HG03139 (cell line): Measurements from ENCODE around the gene CEMIP.

Source experiments
- ATAC-seq: cut with Tn5 transposase; IDR thresholded peaks from one replicate; pipeline ENCODE4 v1.9.1; 2021; ENCODE audit not compliant: unreplicated experiment

Gene CEMIP

DNA sequence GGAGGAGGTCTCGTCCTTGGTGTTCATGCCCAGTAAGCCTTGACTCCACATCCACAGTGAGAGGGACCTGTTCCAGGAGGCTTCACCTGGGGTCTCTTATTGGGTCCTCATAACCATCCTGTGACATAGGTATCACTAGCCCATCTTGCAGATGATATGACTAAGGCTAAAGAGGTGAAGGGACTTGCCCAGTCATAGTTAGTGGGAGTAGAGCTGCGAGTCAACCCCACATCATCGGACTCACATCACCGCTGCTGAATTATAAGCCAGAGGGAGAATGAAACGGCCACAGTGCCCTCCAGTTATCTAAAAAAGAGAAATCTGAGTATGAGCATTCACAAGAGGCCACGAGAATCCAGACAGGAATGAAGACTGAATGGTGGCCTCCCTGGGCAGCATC lies 144.5 kb downstream of the CEMIP start:
- no peak for ATAC-seq

DNA sequence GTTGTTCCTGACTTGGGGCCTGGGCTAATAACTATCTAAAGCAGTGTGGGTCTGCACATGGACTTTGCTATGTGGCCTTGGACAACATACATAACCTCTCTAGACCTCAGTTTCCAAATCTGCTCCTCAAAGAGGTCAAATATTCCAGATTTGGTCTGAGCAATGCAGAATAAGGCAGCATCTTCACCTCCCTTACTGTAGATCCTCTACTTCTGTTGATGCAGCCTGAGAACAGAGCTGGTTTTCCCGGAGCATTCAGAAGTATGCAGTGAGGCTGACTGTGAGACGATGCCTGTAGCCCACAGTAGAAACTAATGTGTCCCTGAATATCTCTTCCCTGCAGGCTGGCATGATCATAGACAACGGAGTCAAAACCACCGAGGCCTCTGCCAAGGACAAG lies 145.1 kb downstream of the CEMIP start:
- no peak for ATAC-seq

DNA sequence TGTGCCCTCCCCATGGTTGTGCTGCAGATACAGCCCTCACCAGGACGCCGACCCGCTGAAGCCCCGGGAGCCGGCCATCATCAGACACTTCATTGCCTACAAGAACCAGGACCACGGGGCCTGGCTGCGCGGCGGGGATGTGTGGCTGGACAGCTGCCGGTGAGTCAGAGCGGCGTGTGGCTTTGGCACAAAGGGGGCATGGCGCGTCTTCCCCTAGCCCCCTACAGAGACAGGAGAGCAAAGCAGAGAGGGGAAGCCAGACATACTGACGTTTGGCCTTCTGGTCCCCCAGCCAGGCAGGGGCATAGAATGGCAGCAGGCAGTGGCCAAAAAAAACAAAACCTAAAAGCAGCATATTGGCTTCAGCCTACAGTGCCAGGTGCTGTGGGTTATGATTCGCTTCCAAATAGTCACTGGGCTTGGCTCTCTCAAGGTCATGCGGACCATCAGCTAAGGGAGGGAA lies 146.5 kb downstream of the CEMIP start:
- no peak for ATAC-seq

DNA sequence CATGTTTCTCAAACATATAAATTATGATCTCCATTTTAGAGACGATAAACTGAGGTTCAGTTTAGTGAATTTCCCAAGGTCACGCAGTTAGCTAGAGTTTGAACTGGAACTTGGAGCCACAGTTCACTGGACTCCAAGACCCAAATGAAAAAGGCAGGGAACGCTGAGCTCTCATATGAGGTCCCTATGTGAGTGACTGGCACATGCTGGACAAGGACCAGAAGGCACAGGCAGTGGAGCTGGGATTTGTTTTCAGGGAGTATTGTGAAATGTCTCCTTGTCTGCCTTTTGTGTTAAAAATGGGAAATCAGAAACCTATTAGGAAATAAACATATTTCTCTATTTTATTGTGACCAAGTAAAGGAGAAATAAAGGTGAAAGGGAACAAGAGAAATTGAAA lies 147.0 kb downstream of the CEMIP start:
- ATAC-seq = no peak

DNA sequence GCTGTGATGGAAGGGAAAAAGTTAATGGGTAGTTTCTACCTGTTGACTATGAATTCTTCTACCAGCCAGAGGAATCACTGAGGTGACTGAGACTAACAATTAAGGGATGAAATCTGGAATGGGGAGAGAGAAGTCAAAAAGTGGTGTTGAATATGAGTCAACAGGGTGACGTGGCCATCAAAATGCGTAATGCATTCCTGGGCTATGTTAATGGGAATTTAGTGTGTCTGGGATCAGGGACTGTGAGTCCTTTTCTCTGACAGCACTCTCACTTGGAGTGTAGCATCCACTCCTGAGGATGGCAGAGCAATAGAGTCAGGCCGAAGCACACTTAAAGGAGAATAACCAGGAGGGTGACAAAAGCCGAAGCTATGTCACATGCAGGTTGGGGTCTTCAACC lies 150.1 kb downstream of the CEMIP start:
- ATAC-seq = no peak

DNA sequence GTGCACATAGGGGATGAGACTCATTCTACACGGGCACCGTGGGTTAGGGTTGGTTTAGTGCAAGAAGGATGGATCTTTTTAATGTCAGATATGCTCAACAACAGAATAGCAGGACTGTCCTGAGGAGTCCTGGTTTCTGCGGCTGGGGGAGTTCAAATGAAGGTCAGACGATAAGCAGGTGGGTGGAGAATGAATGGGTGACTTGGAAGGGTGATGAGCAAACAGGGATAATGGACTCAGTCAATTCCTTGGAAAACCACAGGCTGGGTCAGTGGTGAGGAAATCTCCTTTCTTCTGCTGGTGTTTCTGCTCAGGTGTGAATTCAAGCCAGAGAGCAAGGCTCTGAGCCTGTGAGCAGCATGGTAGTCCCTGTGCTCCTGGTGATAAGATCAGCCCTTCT lies 150.5 kb downstream of the CEMIP start:
- no peak for ATAC-seq

DNA sequence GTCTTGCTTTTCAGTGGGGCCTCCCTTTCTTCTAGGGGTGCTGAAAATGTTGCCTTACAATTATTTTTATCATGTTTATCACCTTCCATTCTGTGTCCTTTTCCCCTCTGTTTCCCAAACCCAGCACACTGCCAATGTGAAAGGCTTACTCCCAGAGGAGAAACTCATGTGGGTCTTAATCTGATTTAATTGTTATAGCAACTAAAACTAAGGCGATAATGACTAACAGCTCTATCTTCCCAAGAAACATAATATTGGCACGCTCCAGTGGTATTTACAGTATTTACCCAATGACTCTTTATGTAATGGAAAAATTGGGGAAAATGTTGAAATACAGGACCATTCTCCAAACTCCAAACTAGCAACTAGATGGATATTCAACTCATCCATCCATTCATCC lies 152.0 kb downstream of the CEMIP start:
- no peak for ATAC-seq

DNA sequence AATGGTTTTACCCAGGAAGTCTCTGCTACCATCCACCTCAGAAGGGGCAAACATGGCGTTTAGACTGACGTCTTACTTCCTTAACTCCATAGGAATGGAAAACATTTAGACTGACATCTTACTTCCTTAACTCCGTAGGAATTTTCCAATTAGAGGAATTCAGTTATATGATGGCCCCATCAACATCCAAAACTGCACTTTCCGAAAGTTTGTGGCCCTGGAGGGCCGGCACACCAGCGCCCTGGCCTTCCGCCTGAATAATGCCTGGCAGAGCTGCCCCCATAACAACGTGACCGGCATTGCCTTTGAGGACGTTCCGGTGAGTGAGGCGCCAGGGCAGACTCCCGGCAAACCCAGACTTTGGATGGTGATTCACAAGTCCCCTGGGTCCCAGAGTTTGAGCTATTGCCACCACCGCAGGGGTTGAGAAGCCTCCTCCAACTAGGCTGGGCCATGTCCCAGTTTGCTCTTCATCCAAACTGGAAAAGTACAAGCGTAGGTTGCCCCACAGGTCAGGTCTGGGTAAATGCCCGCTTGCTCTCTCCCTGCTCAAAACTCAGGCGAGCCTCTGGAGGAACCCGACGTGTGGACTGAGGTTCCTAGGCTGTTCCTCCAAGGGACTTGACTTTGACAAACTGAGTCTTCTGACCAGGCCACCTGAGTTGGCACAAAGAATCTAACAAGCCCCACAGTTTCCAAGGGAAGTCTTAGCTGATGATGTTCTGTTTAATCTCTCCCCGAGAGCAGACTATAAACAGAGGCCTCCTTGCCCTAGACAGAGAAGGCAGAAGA lies 152.7 kb downstream of the CEMIP start:
- ATAC-seq = no peak

DNA sequence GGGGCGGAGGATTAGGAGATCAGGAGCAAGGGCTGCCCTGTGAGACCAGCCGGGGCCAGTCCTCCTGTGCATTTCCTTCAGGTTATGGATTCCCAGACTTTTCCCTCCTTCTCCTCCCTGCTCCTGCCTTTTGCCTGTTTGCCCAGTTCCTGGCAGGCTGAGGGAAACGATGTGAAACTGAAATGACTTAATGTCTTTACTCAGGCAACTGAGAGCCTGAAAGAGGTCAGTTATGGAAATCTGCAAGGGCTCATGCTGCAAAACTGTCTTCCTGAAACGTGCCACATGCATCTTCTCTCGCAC lies 153.3 kb downstream of the CEMIP start:
- no peak for ATAC-seq

DNA sequence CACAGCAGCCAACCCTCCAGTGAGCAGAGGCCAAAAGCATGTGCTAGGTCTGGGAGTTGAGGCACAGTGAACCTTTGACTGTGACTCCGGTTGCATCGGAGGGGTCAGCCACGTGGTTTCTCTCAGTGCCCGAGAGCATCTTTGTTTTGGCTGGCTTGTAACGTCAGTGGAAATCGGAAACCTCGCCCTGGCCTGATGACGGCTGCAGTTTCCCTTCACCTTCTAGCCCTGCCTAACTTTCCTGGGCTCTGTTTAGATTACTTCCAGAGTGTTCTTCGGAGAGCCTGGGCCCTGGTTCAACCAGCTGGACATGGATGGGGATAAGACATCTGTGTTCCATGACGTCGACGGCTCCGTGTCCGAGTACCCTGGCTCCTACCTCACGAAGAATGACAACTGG lies 153.8 kb downstream of the CEMIP start:
- no peak for ATAC-seq

DNA sequence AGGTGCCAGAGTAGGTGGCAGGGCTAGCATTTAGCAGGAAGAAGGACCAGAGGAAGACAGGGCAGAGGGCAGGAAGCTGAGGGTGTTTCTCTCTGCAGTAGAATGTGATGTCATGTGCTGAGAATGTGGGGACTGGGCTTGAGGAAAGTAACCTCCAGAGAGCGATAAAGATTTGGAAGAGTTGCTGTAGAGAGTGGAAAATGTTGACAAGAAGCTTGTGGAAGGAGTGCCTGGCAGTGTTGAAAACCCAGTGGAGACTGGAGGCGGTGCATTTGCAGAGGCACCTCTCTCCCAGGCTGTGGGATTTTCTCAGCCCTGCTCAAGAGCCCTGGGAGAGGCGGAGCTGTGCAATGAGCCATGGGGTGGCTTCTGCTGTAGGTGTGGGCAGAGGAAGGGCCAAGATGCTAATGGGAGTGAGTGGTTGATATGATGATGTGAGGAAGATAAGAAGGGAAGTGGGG lies 155.6 kb downstream of the CEMIP start:
- no peak for ATAC-seq

DNA sequence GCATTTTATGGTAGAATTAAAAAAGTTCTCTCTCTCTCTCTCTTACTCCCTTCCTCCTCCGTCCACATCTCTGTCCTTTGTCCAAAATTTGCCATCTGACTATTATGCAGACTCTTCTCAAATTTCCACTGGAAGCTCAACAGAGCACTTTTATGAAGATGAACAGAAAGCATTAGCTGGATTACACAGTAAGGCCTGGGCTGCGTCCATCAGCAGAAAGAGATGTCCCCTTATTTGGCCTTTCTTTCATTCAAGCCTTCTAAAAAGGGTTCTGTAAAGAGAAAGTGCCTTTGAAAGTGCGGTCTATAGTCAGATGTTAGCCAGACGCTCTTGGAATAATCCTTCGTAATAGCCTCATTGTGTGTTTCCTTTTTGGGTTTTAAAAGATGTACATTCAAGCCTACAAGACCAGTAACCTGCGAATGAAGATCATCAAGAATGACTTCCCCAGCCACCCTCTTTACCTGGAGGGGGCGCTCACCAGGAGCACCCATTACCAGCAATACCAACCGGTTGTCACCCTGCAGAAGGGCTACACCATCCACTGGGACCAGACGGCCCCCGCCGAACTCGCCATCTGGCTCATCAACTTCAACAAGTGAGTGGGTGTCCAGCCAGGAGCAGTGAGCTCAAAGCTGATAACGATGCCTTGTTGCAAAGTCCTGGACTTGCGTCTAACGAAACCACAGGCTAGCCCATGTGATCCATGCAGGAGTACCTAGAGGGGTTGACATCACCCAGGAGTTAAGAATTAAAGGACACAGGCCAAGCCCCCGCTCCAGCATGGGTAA lies 157.3 kb downstream of the CEMIP start:
- ATAC-seq = no peak

DNA sequence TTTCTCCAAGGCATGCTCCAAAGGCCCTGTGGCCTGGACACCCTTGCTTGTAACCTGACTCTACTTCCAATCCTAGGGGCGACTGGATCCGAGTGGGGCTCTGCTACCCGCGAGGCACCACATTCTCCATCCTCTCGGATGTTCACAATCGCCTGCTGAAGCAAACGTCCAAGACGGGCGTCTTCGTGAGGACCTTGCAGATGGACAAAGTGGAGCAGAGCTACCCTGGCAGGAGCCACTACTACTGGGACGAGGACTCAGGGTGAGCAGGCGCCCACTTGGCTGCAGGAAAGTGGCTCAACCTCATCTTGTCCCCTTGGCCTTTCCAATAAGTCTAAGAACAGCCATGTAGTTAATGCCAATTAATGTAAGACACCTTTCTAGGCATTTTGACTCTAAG lies 158.5 kb downstream of the CEMIP start:
- no peak for ATAC-seq

DNA sequence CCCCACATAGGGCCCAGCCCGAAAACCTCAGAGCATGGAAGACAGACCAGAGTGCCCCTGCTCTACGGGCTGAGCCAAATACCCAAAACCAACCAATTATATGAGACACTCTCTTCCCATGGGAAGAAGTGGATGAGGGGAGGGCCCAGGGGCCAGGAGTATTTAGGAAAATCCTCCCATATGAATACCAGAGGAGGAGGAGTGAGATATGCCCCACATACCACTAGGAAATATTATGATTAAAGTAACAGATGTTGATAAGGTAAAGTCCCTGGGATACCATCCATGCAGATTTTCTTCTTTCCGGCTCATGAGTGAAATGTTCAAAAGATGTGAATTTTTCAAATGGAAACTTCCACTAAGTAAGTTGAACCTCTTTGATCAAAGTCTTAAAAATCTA lies 160.0 kb downstream of the CEMIP start:
- no peak for ATAC-seq

DNA sequence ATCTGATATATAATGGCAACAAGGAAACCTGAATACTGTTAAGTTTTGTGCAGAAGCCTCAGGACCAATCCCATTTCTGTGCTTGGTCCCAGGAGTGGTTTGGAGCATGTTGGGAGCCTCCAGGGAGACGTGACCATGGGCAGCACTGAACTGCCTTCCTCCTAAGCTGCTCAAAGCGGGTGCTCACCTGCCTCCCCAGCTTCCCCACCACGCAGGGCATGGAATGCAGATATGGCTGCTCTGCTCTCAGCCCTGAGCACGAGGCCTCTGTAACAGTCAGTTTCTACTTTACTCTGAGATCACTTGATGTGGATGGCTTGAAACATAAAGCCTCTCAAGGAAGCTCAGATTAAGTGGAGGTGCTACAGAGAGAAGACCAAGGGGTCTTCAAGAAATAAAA lies 161.2 kb downstream of the CEMIP start:
- no peak for ATAC-seq

DNA sequence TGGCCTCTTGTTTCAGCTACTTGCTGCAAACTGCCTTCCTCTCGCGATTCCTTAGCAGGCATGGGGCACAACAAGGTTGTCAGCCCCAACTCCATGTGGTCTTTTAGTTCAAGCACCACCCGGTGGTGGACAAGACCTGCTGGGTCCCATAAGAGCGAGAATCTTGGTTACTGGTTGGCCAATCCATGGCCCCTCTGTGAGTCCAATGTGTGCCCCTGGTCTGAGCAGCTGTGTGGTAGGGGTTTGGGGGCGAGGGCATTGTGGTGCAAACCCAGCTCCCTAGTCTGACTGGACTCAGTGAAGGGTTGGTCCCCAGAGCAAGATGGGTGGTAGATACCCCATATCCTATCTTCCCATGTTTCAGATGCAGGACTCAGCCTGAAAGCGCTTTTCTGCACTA lies 161.7 kb downstream of the CEMIP start:
- no peak for ATAC-seq

DNA sequence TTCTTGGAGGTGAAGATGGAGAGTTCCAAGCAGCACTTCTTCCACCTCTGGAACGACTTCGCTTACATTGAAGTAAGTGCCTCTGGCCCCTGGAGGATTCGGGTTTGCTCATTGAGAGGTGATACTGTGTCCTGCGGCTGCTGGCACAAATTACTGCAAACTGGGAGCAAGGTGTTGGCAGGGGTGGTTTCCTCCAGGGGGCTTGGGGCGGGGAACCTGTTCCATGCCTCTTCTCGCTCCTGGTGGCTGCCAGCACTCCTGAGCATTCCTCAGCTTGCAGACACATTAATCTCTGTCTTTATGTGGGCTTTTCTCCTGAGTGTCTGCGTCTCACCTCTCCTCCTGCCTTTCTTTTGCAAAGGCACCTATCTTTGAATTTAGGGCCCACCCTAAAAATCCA lies 163.1 kb downstream of the CEMIP start:
- no peak for ATAC-seq

DNA sequence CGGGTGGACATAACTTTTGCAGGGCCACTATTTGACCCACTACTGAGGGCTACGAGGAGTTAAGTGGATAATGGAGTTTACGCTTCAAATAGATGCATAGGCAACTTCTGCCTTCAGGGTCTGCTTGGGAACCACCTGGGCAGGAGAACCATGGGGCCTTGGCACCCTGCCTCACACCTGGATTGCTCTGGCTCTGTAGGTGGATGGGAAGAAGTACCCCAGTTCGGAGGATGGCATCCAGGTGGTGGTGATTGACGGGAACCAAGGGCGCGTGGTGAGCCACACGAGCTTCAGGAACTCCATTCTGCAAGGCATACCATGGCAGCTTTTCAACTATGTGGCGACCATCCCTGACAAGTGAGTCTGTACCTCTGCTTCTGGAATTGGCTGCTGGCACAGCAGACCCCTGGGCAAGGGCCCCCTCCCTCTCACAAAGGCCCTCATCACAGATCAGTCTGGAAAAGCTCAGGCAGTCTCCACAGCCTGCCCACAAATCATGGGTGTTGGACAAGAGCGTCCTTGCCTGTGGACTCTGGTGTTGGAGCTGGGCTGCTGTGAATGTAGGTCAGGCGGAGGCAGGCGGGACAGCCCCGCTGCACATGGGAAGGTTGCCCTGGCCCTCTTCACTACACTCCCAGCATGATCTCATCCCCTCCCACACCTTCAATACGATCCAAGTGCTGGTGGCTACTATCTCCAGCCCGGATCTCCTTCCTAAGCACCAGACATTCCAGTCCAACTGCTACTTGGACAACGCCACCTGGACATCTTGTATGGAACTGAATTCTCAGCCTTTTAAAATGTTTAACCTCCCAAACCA lies 163.8 kb downstream of the CEMIP start:
- no peak for ATAC-seq

DNA sequence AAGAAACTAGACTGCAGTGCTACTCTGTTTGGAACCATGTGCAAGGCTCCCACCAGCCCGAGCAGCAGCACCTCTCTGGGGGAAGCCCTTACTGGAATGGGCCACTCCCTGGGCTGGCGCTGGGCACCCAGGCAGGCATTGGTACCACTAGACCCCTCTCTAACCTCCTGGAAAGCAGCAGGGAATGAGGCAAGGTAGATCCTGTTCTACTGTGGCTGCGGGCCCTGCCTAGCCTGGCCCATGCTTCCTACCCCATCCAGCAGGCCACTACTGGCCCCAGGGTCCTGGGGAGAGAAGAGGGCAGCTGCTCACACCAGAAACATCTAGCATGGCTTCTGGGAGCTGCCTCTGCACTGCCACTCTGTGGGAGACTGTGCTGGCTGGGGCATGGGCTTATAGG lies 165.6 kb downstream of the CEMIP start:
- no peak for ATAC-seq

DNA sequence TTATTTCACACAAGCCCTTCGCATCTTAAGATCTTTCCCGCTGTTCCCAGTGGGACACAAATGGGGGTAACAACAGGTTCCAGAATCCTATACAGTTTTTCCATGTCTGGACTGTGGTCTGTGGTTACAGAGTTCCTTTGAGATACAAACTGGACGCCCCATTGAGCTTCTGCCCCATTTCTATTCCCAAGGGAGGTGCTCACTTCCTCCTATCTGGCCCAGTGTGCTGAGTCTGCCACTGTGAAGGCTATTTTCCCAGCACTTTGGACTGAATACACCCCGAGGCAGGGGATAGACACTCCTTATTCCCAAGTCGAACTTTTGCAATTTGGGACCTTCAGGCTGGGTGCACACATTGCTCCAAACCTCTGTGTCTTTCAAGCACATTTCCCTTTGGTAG lies 166.4 kb downstream of the CEMIP start:
- no peak for ATAC-seq

DNA sequence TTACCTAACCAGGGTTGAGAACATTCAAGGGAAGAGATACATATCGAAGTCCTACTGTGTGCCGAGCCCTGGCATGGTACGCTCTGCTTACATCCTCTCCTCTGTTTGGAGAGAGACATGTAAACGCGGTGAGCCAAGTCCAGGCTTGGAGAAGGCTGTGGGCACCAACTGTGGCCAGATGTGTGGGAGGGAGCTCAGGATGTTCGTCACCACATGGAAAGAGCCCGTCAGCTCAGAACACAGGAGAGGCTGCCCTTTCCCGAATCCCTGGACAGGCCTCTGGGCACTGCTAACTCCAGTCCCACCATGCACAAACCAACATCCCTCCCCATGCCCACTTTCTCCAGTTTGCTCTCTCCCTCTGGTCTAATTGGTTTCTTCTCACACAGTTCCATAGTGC lies 167.4 kb downstream of the CEMIP start:
- ATAC-seq = no peak
